Stimulated activated CD8-positive, alpha-beta memory T cell treated with anti-CD3 and anti-CD28 coated beads, Interleukin-15, amount 100 ng/mL, for 48 hours (primary cell): Measurements from ENCODE around the gene ZBTB20.
A peak's percentile ranks its signal among the peaks of the same experiment; 100 is the strongest.

ENCODE experiments used
- DNase-seq, 2 donors: peaks; one replicate each; pipeline ENCODE4 v3.0.0-alpha.2; 2020; ENCODE audit warnings: low read depth in 2 of 2

The ZBTB20 gene

GRCh38 chr3:114584734-114585371 is 562.2 kb downstream of the ZBTB20 start:
- DNase-seq, result no peak

- peak in 1 of 2 donors; percentile 4 for DNase-seq
These were observed 564.2 kb downstream of the ZBTB20 start for GRCh38 chr3:114582929-114583328.

GRCh38 chr3:114572364-114573062 is 574.6 kb downstream of the ZBTB20 start:
- no peak for DNase-seq

- DNase-seq, result no peak
These were observed 575.7 kb downstream of the ZBTB20 start for GRCh38 chr3:114571363-114571762.

- DNase-seq, result no peak
These were observed 577.9 kb downstream of the ZBTB20 start for GRCh38 chr3:114569186-114569585.

GRCh38 chr3:114567771-114568170 is 579.3 kb downstream of the ZBTB20 start:
- no peak for DNase-seq

GRCh38 chr3:114566767-114567166 is 580.3 kb downstream of the ZBTB20 start:
- DNase-seq, result no peak

- no peak for DNase-seq
These were observed 580.8 kb downstream of the ZBTB20 start for GRCh38 chr3:114566162-114566755.

GRCh38 chr3:114565216-114565615 is 581.9 kb downstream of the ZBTB20 start:
- no peak for DNase-seq

GRCh38 chr3:114563720-114564119 is 583.4 kb downstream of the ZBTB20 start:
- no peak for DNase-seq

GRCh38 chr3:114562557-114562956 is 584.5 kb downstream of the ZBTB20 start:
- no peak for DNase-seq

GRCh38 chr3:114558271-114558670 is 588.8 kb downstream of the ZBTB20 start:
- DNase-seq, result no peak

- no peak for DNase-seq
These were observed 589.3 kb downstream of the ZBTB20 start for GRCh38 chr3:114557791-114558190.

GRCh38 chr3:114556657-114557213 is 590.4 kb downstream of the ZBTB20 start:
- DNase-seq, result no peak

- DNase-seq, result no peak
These were observed 592.4 kb downstream of the ZBTB20 start for GRCh38 chr3:114554731-114555130.

- no peak for DNase-seq
These were observed 593.0 kb downstream of the ZBTB20 start for GRCh38 chr3:114553949-114554593.

GRCh38 chr3:114552527-114552812 is 594.6 kb downstream of the ZBTB20 start:
- no peak for DNase-seq

- no peak for DNase-seq
These were observed 595.1 kb downstream of the ZBTB20 start for GRCh38 chr3:114551770-114552526.

- DNase-seq, result no peak
These were observed 596.9 kb downstream of the ZBTB20 start for GRCh38 chr3:114550165-114550564.

- DNase-seq, result no peak
These were observed 601.9 kb downstream of the ZBTB20 start for GRCh38 chr3:114545193-114545592.

- DNase-seq, result no peak
These were observed 604.7 kb downstream of the ZBTB20 start for GRCh38 chr3:114542359-114542758.

GRCh38 chr3:114539525-114539924 is 607.6 kb downstream of the ZBTB20 start:
- DNase-seq, result no peak
